A673 (cell line): Measurements from ENCODE around the gene POC5. TPM values are rescaled to one million over a fixed set of nuclear protein-coding genes. Genes with fewer than 3 reads are reported as not detected.

Experiments used
- BruUV-seq: library from RNA; stranded (reverse); fragments of 400-500 nt; replicated peaks from 2 replicates; lab custom pipeline; 2021; lab: Mats Ljungman, UMichigan
- CTCF ChIA-PET: fragments of 300-600 bp; sonication (Branson Sonifier 250); formaldehyde crosslinking; loops from one replicate; lab custom pipeline; 2022; ENCODE audit warnings: antibody characterized with exemption; lab: Charles Lee
- POLR2A ChIA-PET: fragments of 300-600 bp; sonication (Branson Sonifier 250); formaldehyde crosslinking; loops from one replicate; lab custom pipeline; 2022; ENCODE audit warnings: antibody characterized with exemption; ENCODE audit not compliant: low non-redundant PET; lab: Charles Lee
- DNase-seq: peaks from one replicate; pipeline ENCODE4 v3.0.0-alpha.2; 2015; ENCODE audit warnings: low spot score
- H3K27ac ChIP-seq: fragments of 200-600 bp; sonication (generic); 2 replicates; pipeline ENCODE4 v1.5.1; 2016; ENCODE audit warnings: mixed run types, low read depth, mild to moderate bottlenecking, mixed read lengths, antibody characterized with exemption, low read length; ENCODE audit not compliant: poor library complexity, severe bottlenecking
- H3K27me3 ChIP-seq: fragments of 200-600 bp; sonication (generic); replicated peaks from 2 replicates; pipeline ENCODE4 v1.6.1; 2017; ENCODE audit warnings: mixed run types, low read depth, mild to moderate bottlenecking, mixed read lengths, antibody characterized with exemption, low read length; ENCODE audit not compliant: insufficient read depth, poor library complexity
- H3K36me3 ChIP-seq: fragments of 200-600 bp; sonication (generic); 2 replicates; pipeline ENCODE4 v1.6.1; 2016; ENCODE audit warnings: mixed run types, mild to moderate bottlenecking, mixed read lengths, antibody characterized with exemption, low read length; ENCODE audit not compliant: insufficient read depth, poor library complexity, severe bottlenecking
- H3K4me1 ChIP-seq: fragments of 200-600 bp; sonication (generic); 2 replicates; pipeline ENCODE4 v1.6.1; 2017; ENCODE audit warnings: mixed run types, mild to moderate bottlenecking, mixed read lengths, antibody characterized with exemption, low read length; ENCODE audit not compliant: insufficient read depth, poor library complexity, severe bottlenecking
- H3K4me3 ChIP-seq: fragments of 200-600 bp; sonication (generic); 2 replicates; pipeline ENCODE4 v1.5.1; 2016; ENCODE audit warnings: low read depth, mixed run types, mild to moderate bottlenecking, mixed read lengths, low read length; ENCODE audit not compliant: poor library complexity, severe bottlenecking
- H3K9me3 ChIP-seq: fragments of 200-600 bp; sonication (generic); 2 replicates; pipeline ENCODE4 v1.6.1; 2016; ENCODE audit warnings: mixed run types, low read depth, mild to moderate bottlenecking, mixed read lengths, antibody characterized with exemption, low read length; ENCODE audit not compliant: poor library complexity, severe bottlenecking
- CTCF ChIP-seq: fragments of 300-800, 200-600 bp; sonication (generic); conservative IDR thresholded peaks from 2 replicates; pipeline ENCODE4 v1.5.1; 2017; ENCODE audit warnings: low read depth, mild to moderate bottlenecking, antibody characterized with exemption, low read length, moderate library complexity, mixed read lengths
- EZH2 ChIP-seq: fragments of 200-600 bp; sonication (generic); IDR thresholded peaks from 2 replicates; pipeline ENCODE4 v1.6.1; 2017; ENCODE audit warnings: borderline replicate concordance, low read depth, mild to moderate bottlenecking, mixed read lengths, antibody characterized with exemption, low read length; ENCODE audit not compliant: poor library complexity, severe bottlenecking
- intact Hi-C: fragments of 100-400 bp; cut with micrococcal nuclease; formaldehyde crosslinking; loops from one replicate; pipeline ENCODE4 v1.10.0; 2022; ENCODE audit not compliant: unreplicated experiment
- total RNA-seq: library from RNA; stranded (reverse); gene quantifications from 2 replicates; pipeline ENCODE4 v1.2.3, GENCODE V29; 2021

The POC5 gene
- total RNA-seq, 1 experiment from 2014 or later: 28.5 TPM

- Histone ChIP-seq H3K4me1 (peaks cover 6% of the 10 kb centered on the region), H3K27me3 (no peaks in the 10 kb centered on the region), H3K27ac (no peak overlapping the region), H3K9me3 (no peaks in the 10 kb centered on the region), H3K4me3 (no peak overlapping the region), H3K36me3 (peaks cover 17% of the 10 kb centered on the region)
- ChIA-PET POLR2A (no interaction called here), CTCF (no interaction called here)
- TF ChIP-seq CTCF (no peak), EZH2 (no peak)
- no TSS peak for BruUV-seq
- DNase-seq: no peak
- intact Hi-C loops: no loop called here
Observed at GRCh38 chr5:75712091-75712490, 5.1 kb downstream of the POC5 start.

GRCh38 chr5:75711151-75711550 is 6.1 kb downstream of the POC5 start:
- Histone ChIP-seq H3K27ac (no peak overlapping the region), H3K4me1 (peaks cover 6% of the 10 kb centered on the region), H3K27me3 (no peaks in the 10 kb centered on the region), H3K4me3 (no peak overlapping the region), H3K36me3 (peaks cover 17% of the 10 kb centered on the region), H3K9me3 (no peaks in the 10 kb centered on the region)
- no peak for DNase-seq
- TF ChIP-seq CTCF (no peak), EZH2 (no peak)
- intact Hi-C loops: no loop called here
- no TSS peak for BruUV-seq
- ChIA-PET CTCF (interaction anchor here (0.6 kb wide), 1 partner anchor 464 kb away, joined by 7 read pairs; no protein-coding TSS in a partner anchor), POLR2A (no interaction called here)

GRCh38 chr5:75710637-75711036 is 6.6 kb downstream of the POC5 start:
- TF ChIP-seq CTCF (no peak), EZH2 (no peak)
- no TSS peak for BruUV-seq
- no peaks in the 10 kb centered on the region for H3K27me3 ChIP-seq
- intact Hi-C loops: no loop called here
- H3K36me3 ChIP-seq: peaks cover 17% of the 10 kb centered on the region
- POLR2A ChIA-PET: no interaction called here
- no peak overlapping the region for H3K27ac ChIP-seq
- no peak for DNase-seq
- no peaks in the 10 kb centered on the region for H3K9me3 ChIP-seq
- CTCF ChIA-PET: no interaction called here
- no peak overlapping the region for H3K4me3 ChIP-seq
- H3K4me1 ChIP-seq: peaks cover 3% of the 10 kb centered on the region
